ENCODE measurements around the gene PDK3.

DNA sequence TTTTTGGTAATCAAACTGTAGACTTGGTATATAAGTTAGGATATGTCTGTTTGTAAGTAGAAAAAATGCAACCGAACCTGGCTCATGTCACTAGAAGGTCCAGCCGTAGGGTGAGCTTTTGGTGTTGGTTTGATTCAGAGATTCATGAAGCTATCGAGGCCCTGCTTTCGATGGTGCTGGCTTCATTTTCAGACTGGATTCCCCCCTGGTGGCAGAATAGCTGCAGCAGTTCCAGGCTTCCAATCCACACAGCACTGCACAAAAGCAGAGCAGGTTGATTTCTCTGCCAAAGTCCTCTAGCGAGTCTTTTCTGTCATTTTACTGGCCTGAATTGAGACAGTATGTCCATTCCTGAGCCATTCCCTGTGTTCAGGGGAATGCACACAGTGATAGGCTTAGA is 33.1 kb downstream of the PDK3 start:
- TF ChIP-seq CTCF (IDR thresholded peaks at IDR 0.05) (peak in 3 of 6 experiments; percentile 15 to 32 (median 22)), POLR2A (IDR thresholded peaks at IDR 0.05) (no peak), EP300 (IDR thresholded peaks at IDR 0.05) (no peak), POLR2AphosphoS5 (IDR thresholded peaks at IDR 0.05) (no peak)
